Testis (tissue), 3 donors: ENCODE results near the gene MGME1. TPM values are rescaled to one million over a fixed set of nuclear protein-coding genes. Genes with fewer than 3 reads are reported as not detected.

Experiments
- DNase-seq: peaks from one replicate; pipeline ENCODE4 v3.0.0-alpha.2; 2019
- H3K27ac ChIP-seq, 2 donors: fragments of 200-600 bp; sonication (generic); one replicate each; pipeline ENCODE4 v1.5.1; 2019
- H3K27me3 ChIP-seq: fragments of 200-600 bp; sonication (generic); one replicate; pipeline ENCODE4 v1.5.1; 2019
- H3K36me3 ChIP-seq: fragments of 200-600 bp; sonication (generic); one replicate; pipeline ENCODE4 v1.5.1; 2017; ENCODE audit warnings: low read depth; ENCODE audit errors: missing control alignments
- H3K4me1 ChIP-seq: fragments of 200-600 bp; sonication (generic); one replicate; pipeline ENCODE4 v1.5.1; 2019
- H3K4me3 ChIP-seq, 2 donors: fragments of 200-600 bp; sonication (generic); one replicate each; pipeline ENCODE4 v1.5.1; 2017 to 2019
- H3K9me3 ChIP-seq: fragments of 200-600 bp; sonication (generic); one replicate; pipeline ENCODE4 v1.5.1; 2017
- CTCF ChIP-seq, 3 experiments: fragments of 450-650 bp in 2 of 3; fragments of 200-600 bp in 1 of 3; sonication (generic) in 1 of 3; IDR thresholded peaks; one replicate each; pipeline ENCODE4 v1.5.1; 2016 to 2019; ENCODE audit warnings: antibody characterized with exemption in 3 of 3, mild to moderate bottlenecking in 2 of 3, moderate library complexity in 1 of 3
- POLR2A ChIP-seq: fragments of 450-650 bp; IDR thresholded peaks from one replicate; pipeline ENCODE4 v1.6.1; 2017; ENCODE audit warnings: antibody characterized with exemption, mild to moderate bottlenecking, moderate library complexity
- WGBS, 2 donors: methylation state at CpG; one replicate each; pipeline ENCODE4 v1.1.5; 2018; 5-methylcytosine and 5-hydroxymethylcytosine counted together
- intact Hi-C: fragments of 100-400 bp; cut with DNase I; formaldehyde crosslinking; loops from one replicate; pipeline ENCODE4 v1.15.1; 2023; ENCODE audit warnings: low total_unique reads
- polyA plus RNA-seq: library from polyadenylated mRNA; stranded (reverse); fragments of 350-450 nt; fragmentation: Illumina TruSeq; extraction: RNeasy Lipid Tissue Mini Kit (QIAGEN cat#74804); gene quantifications from one replicate; pipeline ENCODE4 v1.2.3, GENCODE V29; 2014; ENCODE audit warnings: low read depth, low replicate concordance; ENCODE audit not compliant: insufficient read depth
- total RNA-seq, 2 donors: library from RNA; depleted of rRNA; stranded (reverse); fragments of >200 nt; gene quantifications; one replicate each; pipeline ENCODE4 v1.2.3, GENCODE V29; 2016

The MGME1 gene
- total and polyA plus RNA-seq, 3 donors from 2014 or later = 15.5 to 22.3 (median 17.4) TPM

DNA sequence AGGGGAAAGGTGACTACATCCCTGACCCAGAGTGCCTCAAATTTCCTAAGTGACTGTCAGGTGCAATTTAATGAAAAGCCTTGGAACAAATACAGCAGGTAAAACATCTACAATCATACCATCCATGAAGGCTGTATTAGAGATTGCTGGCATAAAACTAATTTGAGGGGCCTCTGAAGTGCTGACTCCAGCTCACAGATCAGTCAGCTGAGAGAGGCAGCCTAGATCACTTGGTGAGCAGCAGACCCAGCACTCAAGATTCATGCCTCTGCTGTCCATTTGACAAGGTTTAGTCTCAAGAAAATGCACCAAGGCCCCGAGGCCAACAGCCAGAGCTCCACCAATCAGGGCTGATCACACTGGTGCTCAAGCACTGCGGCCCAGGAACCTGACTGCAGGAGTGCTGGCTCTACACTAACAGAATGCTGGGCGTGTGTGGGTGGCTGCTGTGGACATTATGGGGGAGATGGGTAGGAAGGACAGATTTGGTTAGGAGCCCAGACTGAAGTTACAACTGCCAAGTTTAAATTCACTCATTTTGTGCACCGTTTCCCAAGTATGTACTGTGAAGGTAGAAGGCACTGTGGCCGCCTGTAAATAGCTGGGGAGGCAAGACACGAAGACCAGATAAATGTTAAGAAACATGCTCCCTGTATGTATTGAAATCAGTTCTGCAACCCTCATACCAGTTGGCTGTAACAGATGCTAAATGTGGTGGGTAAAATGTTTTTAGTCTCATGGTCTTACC lies 28.4 kb upstream of the MGME1 start:
- Histone ChIP-seq H3K36me3 (no peaks in the 10 kb centered on the region), H3K27ac (no peak overlapping the region), H3K27me3 (no peaks in the 10 kb centered on the region), H3K9me3 (no peaks in the 10 kb centered on the region), H3K4me1 (peaks cover 24% of the 10 kb centered on the region), H3K4me3 (no peak overlapping the region)
- no peak for TF ChIP-seq POLR2A
- TF ChIP-seq CTCF (IDR thresholded peaks at IDR 0.05) = no peak
- intact Hi-C loops = no loop called here
- WGBS, 2 donors = 53 to 66% methylated on average over 6 of the region's 6 CpGs
- no peak for DNase-seq

- TF ChIP-seq CTCF (IDR thresholded peaks at IDR 0.05) (no peak), POLR2A (no peak)
- Histone ChIP-seq H3K27ac (no peak overlapping the region), H3K9me3 (no peaks in the 10 kb centered on the region), H3K4me1 (peaks cover 24% of the 10 kb centered on the region), H3K36me3 (no peaks in the 10 kb centered on the region), H3K27me3 (no peaks in the 10 kb centered on the region), H3K4me3 (no peak overlapping the region)
- WGBS, 2 donors = 91 to 93% methylated on average over 10 of the region's 10 CpGs
- DNase-seq = no peak
- intact Hi-C loops = no loop called here
These were observed 27.6 kb upstream of the MGME1 start for GRCh38 chr20:17941087-17941825.

DNA sequence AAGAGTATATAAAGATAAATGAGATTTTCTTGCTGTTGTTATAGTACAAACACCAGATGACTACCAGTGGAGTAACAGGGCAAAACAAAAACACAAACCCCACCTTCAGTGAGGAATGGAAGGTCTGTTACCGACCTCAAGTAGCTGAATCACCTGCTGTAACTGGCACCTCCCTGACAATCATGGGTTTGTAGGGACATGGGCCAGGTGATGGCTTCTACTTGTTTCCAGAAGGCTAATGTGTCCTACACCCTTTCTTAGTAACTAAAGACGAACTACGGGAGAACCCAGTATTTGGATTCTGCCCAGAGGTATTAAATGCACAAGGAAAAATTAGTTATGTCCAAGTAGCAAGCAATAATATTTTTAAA lies 27.0 kb upstream of the MGME1 start:
- H3K4me1 ChIP-seq = peaks cover 19% of the 10 kb centered on the region
- H3K27ac ChIP-seq = no peak overlapping the region
- intact Hi-C loops = no loop called here
- DNase-seq = no peak
- no peak overlapping the region for H3K4me3 ChIP-seq
- WGBS, 2 donors = 77 to 80% methylated on average over 3 of the region's 3 CpGs
- TF ChIP-seq CTCF (IDR thresholded peaks at IDR 0.05) (no peak), POLR2A (no peak)
- H3K9me3 ChIP-seq = no peaks in the 10 kb centered on the region
- no peaks in the 10 kb centered on the region for H3K27me3 ChIP-seq
- H3K36me3 ChIP-seq = no peaks in the 10 kb centered on the region

- 48 to 64% methylated on average over 3 of the region's 3 CpGs for WGBS, 2 donors
- no peak overlapping the region for H3K27ac ChIP-seq
- H3K4me3 ChIP-seq = no peak overlapping the region
- H3K36me3 ChIP-seq = no peaks in the 10 kb centered on the region
- intact Hi-C loops = no loop called here
- DNase-seq = no peak
- H3K9me3 ChIP-seq = no peaks in the 10 kb centered on the region
- H3K4me1 ChIP-seq = peaks cover 8% of the 10 kb centered on the region
- TF ChIP-seq POLR2A (no peak), CTCF (IDR thresholded peaks at IDR 0.05) (no peak)
- H3K27me3 ChIP-seq = no peaks in the 10 kb centered on the region
These were observed 25.5 kb upstream of the MGME1 start for GRCh38 chr20:17943343-17943742.
